SH-SY5Y (cell line): ENCODE data around the gene UGT1A7.

Source experiments
- GATA2 ChIP-seq: IDR thresholded peaks from 2 replicates; pipeline ENCODE4 v1.6.1; 2011; ENCODE audit warnings: mild to moderate bottlenecking, low read depth, low read length
- GATA3 ChIP-seq: IDR thresholded peaks from 2 replicates; pipeline ENCODE4 v1.6.1; 2011; ENCODE audit warnings: low read depth, mild to moderate bottlenecking, low read length, moderate library complexity

DNA sequence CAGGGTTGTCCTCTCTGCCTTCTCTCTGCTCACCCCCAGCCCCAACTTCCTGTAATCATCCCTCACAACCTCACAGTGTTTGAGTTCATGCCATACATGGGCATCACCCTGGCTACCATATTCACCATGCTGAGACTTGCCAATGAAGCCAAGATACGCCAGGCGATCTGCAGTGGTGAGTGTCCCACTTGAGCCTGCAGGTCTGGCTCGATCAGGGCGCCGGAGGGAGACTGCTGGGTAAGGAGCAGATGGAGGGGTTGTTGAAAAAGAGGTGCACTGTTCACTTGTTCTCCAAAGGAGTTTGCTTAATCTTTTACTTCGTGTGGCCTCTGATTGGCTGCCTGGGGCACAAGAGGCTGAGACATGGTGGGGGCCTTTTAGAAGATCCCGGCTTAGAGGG, 111.0 kb downstream of the UGT1A7 start:
- TF ChIP-seq GATA3 (no peak), GATA2 (no peak)
